NB4 (cell line): ENCODE results near the gene ENOX1.

Source experiments
- CTCF ChIP-seq: IDR thresholded peaks from one replicate; pipeline ENCODE4 v1.5.1; 2012; ENCODE audit warnings: low read depth, low read length
- MAX ChIP-seq: IDR thresholded peaks from 2 replicates; pipeline ENCODE4 v1.6.1; 2011; ENCODE audit warnings: low read depth, low read length
- MYC ChIP-seq: IDR thresholded peaks from 2 replicates; pipeline ENCODE4 v1.6.1; 2011; ENCODE audit warnings: low read depth, low read length
- POLR2A ChIP-seq: IDR thresholded peaks from 2 replicates; pipeline ENCODE4 v1.6.1; 2011; ENCODE audit warnings: mild to moderate bottlenecking; ENCODE audit not compliant: insufficient read length; ENCODE audit errors: extremely low read depth

GRCh38 chr13:43286751-43287150 is 500.0 kb downstream of the ENOX1 start:
- TF ChIP-seq POLR2A (no peak), CTCF (no peak), MAX (no peak), MYC (no peak)
